ENCODE data around the gene COG2. TPM values are rescaled to one million over a fixed set of nuclear protein-coding genes. Genes with fewer than 3 reads are reported as not detected.

COG2 gene
- polyA plus RNA-seq, 4 donors = 16.2 to 35.8 (median 17.2) TPM

- Histone ChIP-seq H3K9me3 (ENCODE audit: control insufficient read depth in 2 of 2, insufficient read depth in 1 of 2, low read depth in 1 of 2, low read length in 1 of 2) (no peaks in the 10 kb centered on the region), H3K4me3 (ENCODE audit: low read depth in 1 of 3, low read length in 3 of 3) (no peak overlapping the region), H3K27ac (ENCODE audit: low read depth in 1 of 3, low read length in 2 of 3) (peak overlapping the region in 2 of 3 donors; percentile 32 to 44), H3K4me1 (ENCODE audit: control insufficient read depth in 3 of 3, insufficient read depth in 2 of 3, low read depth in 1 of 3, low read length in 2 of 3) (peaks cover 0 to 17% (median 5%) of the 10 kb centered on the region in 3 donors), H3K27me3 (ENCODE audit: control insufficient read depth in 3 of 3, insufficient read depth in 3 of 3, low read length in 3 of 3) (no peaks in the 10 kb centered on the region), H3K36me3 (ENCODE audit: control insufficient read depth in 3 of 3, insufficient read depth in 2 of 3, low read depth in 1 of 3, low read length in 3 of 3) (no peaks in the 10 kb centered on the region)
- 15 to 42% (median 34%) methylated on average over 6 of the region's 6 CpGs for WGBS, 3 donors
- FAIRE-seq = no peak
- DNase-seq = peak; percentile 71 to 85
Observed at GRCh38 chr1:230728710-230729392, 86.6 kb downstream of the COG2 start.

GRCh38 chr1:230730977-230731376 lies 88.7 kb downstream of the COG2 start:
- peak in 1 of 2 donors; percentile 69 for DNase-seq
- Histone ChIP-seq H3K36me3 (ENCODE audit: control insufficient read depth in 3 of 3, insufficient read depth in 2 of 3, low read depth in 1 of 3, low read length in 3 of 3) (no peaks in the 10 kb centered on the region), H3K27me3 (ENCODE audit: control insufficient read depth in 3 of 3, insufficient read depth in 3 of 3, low read length in 3 of 3) (no peaks in the 10 kb centered on the region), H3K9me3 (ENCODE audit: control insufficient read depth in 2 of 2, insufficient read depth in 1 of 2, low read depth in 1 of 2, low read length in 1 of 2) (no peaks in the 10 kb centered on the region), H3K4me1 (ENCODE audit: control insufficient read depth in 3 of 3, insufficient read depth in 2 of 3, low read depth in 1 of 3, low read length in 2 of 3) (peaks cover 0 to 20% (median 7%) of the 10 kb centered on the region in 3 donors), H3K27ac (ENCODE audit: low read depth in 1 of 3, low read length in 2 of 3) (peak overlapping the region in 1 of 3 donors; percentile 34), H3K4me3 (ENCODE audit: low read depth in 1 of 3, low read length in 3 of 3) (no peak overlapping the region)
- no peak for FAIRE-seq
- WGBS, 3 donors = 12 to 27% (median 22%) methylated on average over 5 of the region's 5 CpGs

GRCh38 chr1:230735447-230735846 lies 93.2 kb downstream of the COG2 start:
- H3K36me3 ChIP-seq (ENCODE audit: control insufficient read depth in 3 of 3, insufficient read depth in 2 of 3, low read depth in 1 of 3, low read length in 3 of 3) = no peaks in the 10 kb centered on the region
- DNase-seq (peak; percentile 77 to 83), FAIRE-seq (no peak)

GRCh38 chr1:230737622-230738262 lies 95.5 kb downstream of the COG2 start:
- Histone ChIP-seq H3K36me3 (ENCODE audit: control insufficient read depth in 3 of 3, insufficient read depth in 2 of 3, low read depth in 1 of 3, low read length in 3 of 3) (no peaks in the 10 kb centered on the region), H3K27me3 (ENCODE audit: control insufficient read depth in 3 of 3, insufficient read depth in 3 of 3, low read length in 3 of 3) (no peaks in the 10 kb centered on the region), H3K27ac (ENCODE audit: low read depth in 1 of 3, low read length in 2 of 3) (no peak overlapping the region), H3K4me1 (ENCODE audit: control insufficient read depth in 3 of 3, insufficient read depth in 2 of 3, low read depth in 1 of 3, low read length in 2 of 3) (peaks cover 0 to 3% (median 2%) of the 10 kb centered on the region in 3 donors), H3K4me3 (ENCODE audit: low read depth in 1 of 3, low read length in 3 of 3) (no peak overlapping the region), H3K9me3 (ENCODE audit: control insufficient read depth in 2 of 2, insufficient read depth in 1 of 2, low read depth in 1 of 2, low read length in 1 of 2) (no peaks in the 10 kb centered on the region)
- DNase-seq (no peak), FAIRE-seq (no peak)
- 93 to 94% (median 93%) methylated on average over 3 of the region's 3 CpGs for WGBS, 3 donors

More at GRCh38 chr1:230735447-230735846, 93.2 kb downstream of the COG2 start:
- 14 to 58% (median 27%) methylated on average over 2 of the region's 2 CpGs for WGBS, 3 donors
- Histone ChIP-seq H3K27me3 (ENCODE audit: control insufficient read depth in 3 of 3, insufficient read depth in 3 of 3, low read length in 3 of 3) (no peaks in the 10 kb centered on the region), H3K27ac (ENCODE audit: low read depth in 1 of 3, low read length in 2 of 3) (no peak overlapping the region), H3K9me3 (ENCODE audit: control insufficient read depth in 2 of 2, insufficient read depth in 1 of 2, low read depth in 1 of 2, low read length in 1 of 2) (no peaks in the 10 kb centered on the region), H3K4me3 (ENCODE audit: low read depth in 1 of 3, low read length in 3 of 3) (no peak overlapping the region), H3K4me1 (ENCODE audit: control insufficient read depth in 3 of 3, insufficient read depth in 2 of 3, low read depth in 1 of 3, low read length in 2 of 3) (peaks cover 0 to 5% (median 2%) of the 10 kb centered on the region in 3 donors)

GRCh38 chr1:230739564-230740290 lies 97.4 kb downstream of the COG2 start:
- Histone ChIP-seq H3K4me3 (ENCODE audit: low read depth in 1 of 3, low read length in 3 of 3) (no peak overlapping the region), H3K27me3 (ENCODE audit: control insufficient read depth in 3 of 3, insufficient read depth in 3 of 3, low read length in 3 of 3) (no peaks in the 10 kb centered on the region), H3K9me3 (ENCODE audit: control insufficient read depth in 2 of 2, insufficient read depth in 1 of 2, low read depth in 1 of 2, low read length in 1 of 2) (no peaks in the 10 kb centered on the region), H3K27ac (ENCODE audit: low read depth in 1 of 3, low read length in 2 of 3) (no peak overlapping the region), H3K4me1 (ENCODE audit: control insufficient read depth in 3 of 3, insufficient read depth in 2 of 3, low read depth in 1 of 3, low read length in 2 of 3) (peaks cover 0 to 3% (median 2%) of the 10 kb centered on the region in 3 donors), H3K36me3 (ENCODE audit: control insufficient read depth in 3 of 3, insufficient read depth in 2 of 3, low read depth in 1 of 3, low read length in 3 of 3) (no peaks in the 10 kb centered on the region)
- WGBS, 3 donors = 92 to 93% (median 92%) methylated on average over 12 of the region's 12 CpGs
- no peak for FAIRE-seq
- DNase-seq = no peak

Other genes with a start within 250 kb of the COG2 start
- 1 to 10 TPM in 1 of 4 donors, under 1 TPM in 3; under 0.01 to 1.0 (median 0.48) TPM for gene PGBD5, start 216.1 kb upstream of the COG2 start, polyA plus RNA-seq
- 100 to 1,000 TPM in 1 of 4 donors, 1 to 10 TPM in 2, under 1 TPM in 1; 0.81 to 357 (median 2.7) TPM for gene AGT, start 71.6 kb downstream of the COG2 start, polyA plus RNA-seq
- gene CAPN9, start 104.9 kb downstream of the COG2 start, polyA plus RNA-seq = 10 to 100 TPM in 2 of 4 donors, 1 to 10 TPM in 2; 2.6 to 31.1 (median 16.1) TPM
- 10 to 100 TPM in 2 of 4 donors, 1 to 10 TPM in 2; 6.0 to 19.5 (median 13.1) TPM for gene C1orf198, start 226.0 kb downstream of the COG2 start, polyA plus RNA-seq